Neural cell (in vitro differentiated cells): ENCODE data around the gene GPX6. TPM values are rescaled to one million over a fixed set of nuclear protein-coding genes. Genes with fewer than 3 reads are reported as not detected.

ENCODE experiments used
- H2AFZ ChIP-seq: fragments of 200-600, 300-800 bp; sonication (generic), shearing (Covaris generic); 2 replicates; pipeline ENCODE4 v1.6.0; 2014; ENCODE audit warnings: low read depth, mild to moderate bottlenecking, antibody characterized with exemption, low read length, moderate library complexity
- H3F3A ChIP-seq: fragments of 200-600 bp; shearing (Covaris generic); 2 replicates; pipeline ENCODE4 v1.6.1; 2016; ENCODE audit warnings: mild to moderate bottlenecking, moderate library complexity, mixed read lengths, antibody characterized with exemption, low read length; ENCODE audit not compliant: insufficient read depth, poor library complexity, severe bottlenecking
- H3K27ac ChIP-seq: fragments of 200-600, 300-800 bp; sonication (generic), shearing (Covaris generic); 2 replicates; pipeline ENCODE4 v1.5.1; 2014; ENCODE audit warnings: mild to moderate bottlenecking, low read length, moderate library complexity
- H3K27me3 ChIP-seq: fragments of 300-800, 200-600 bp; sonication (generic), shearing (Covaris generic); 2 replicates; pipeline ENCODE4 v1.6.0; 2014; ENCODE audit warnings: mild to moderate bottlenecking, low read depth, low read length, moderate library complexity; ENCODE audit not compliant: insufficient read depth
- H3K36me3 ChIP-seq: fragments of 300-800, 200-600 bp; sonication (generic), shearing (Covaris generic); 2 replicates; pipeline ENCODE4 v1.5.1; 2014; ENCODE audit warnings: mild to moderate bottlenecking, antibody characterized with exemption, low read length, moderate library complexity; ENCODE audit not compliant: insufficient read depth
- H3K4me2 ChIP-seq: fragments of 300-800, 200-600 bp; sonication (generic), shearing (Covaris generic); 2 replicates; pipeline ENCODE4 v1.6.0; 2014; ENCODE audit warnings: mild to moderate bottlenecking, low read length
- H3K4me3 ChIP-seq: fragments of 300-800, 200-600 bp; sonication (generic), shearing (Covaris generic); 2 replicates; pipeline ENCODE4 v1.5.1; 2014; ENCODE audit warnings: mild to moderate bottlenecking, low read length, moderate library complexity
- H3K79me2 ChIP-seq: fragments of 200-600 bp; shearing (Covaris generic); replicated peaks from 2 replicates; pipeline ENCODE4 v1.6.0; 2014; ENCODE audit warnings: mild to moderate bottlenecking, low read length, moderate library complexity; ENCODE audit not compliant: insufficient read depth
- H3K9ac ChIP-seq: fragments of 300-800, 200-600 bp; sonication (generic), shearing (Covaris generic); 2 replicates; pipeline ENCODE4 v1.6.1; 2016; ENCODE audit warnings: mild to moderate bottlenecking, low read length, mixed read lengths
- H3K9me2 ChIP-seq: fragments of 200-600 bp; shearing (Covaris generic); 2 replicates; pipeline ENCODE4 v1.6.1; 2016; ENCODE audit warnings: mild to moderate bottlenecking, low read length, mixed read lengths; ENCODE audit not compliant: insufficient read depth
- H3K9me3 ChIP-seq: fragments of 200-600, 300-800 bp; sonication (generic), shearing (Covaris generic); 2 replicates; pipeline ENCODE4 v1.6.1; 2016; ENCODE audit warnings: mild to moderate bottlenecking, mixed run types, low read length, moderate library complexity, mixed read lengths
- H4K20me1 ChIP-seq: fragments of 200-600 bp; shearing (Covaris generic); 2 replicates; pipeline ENCODE4 v1.6.1; 2016; ENCODE audit warnings: mild to moderate bottlenecking, mixed run types; ENCODE audit not compliant: insufficient read depth
- EP300 ChIP-seq: fragments of 450-650 bp; conservative IDR thresholded peaks from 2 replicates; pipeline ENCODE4 v1.6.1; 2014; ENCODE audit warnings: antibody characterized with exemption, mild to moderate bottlenecking, moderate library complexity; ENCODE audit not compliant: poor library complexity, severe bottlenecking
- EZH2 ChIP-seq: fragments of 200-600, 300-800 bp; shearing (Covaris generic), sonication (generic); IDR thresholded peaks from 2 replicates; pipeline ENCODE4 v1.6.1; 2014; ENCODE audit warnings: antibody characterized with exemption, low read length, borderline replicate concordance, mild to moderate bottlenecking; ENCODE audit not compliant: insufficient read depth, poor library complexity, severe bottlenecking
- MXI1 ChIP-seq: fragments of 450-650 bp; conservative IDR thresholded peaks from 2 replicates; pipeline ENCODE4 v1.6.1; 2014; ENCODE audit warnings: antibody characterized with exemption, mild to moderate bottlenecking; ENCODE audit not compliant: poor library complexity, severe bottlenecking
- POLR2AphosphoS5 ChIP-seq: IDR thresholded peaks from 2 replicates; pipeline ENCODE4 v1.6.1; 2012
- RAD21 ChIP-seq: fragments of 450-650 bp; conservative IDR thresholded peaks from 2 replicates; pipeline ENCODE4 v1.6.1; 2014; ENCODE audit warnings: antibody characterized with exemption, mild to moderate bottlenecking, moderate library complexity
- REST ChIP-seq: IDR thresholded peaks from 2 replicates; pipeline ENCODE4 v1.6.1; 2012; ENCODE audit warnings: borderline replicate concordance
- SMC3 ChIP-seq: fragments of 450-650 bp; conservative IDR thresholded peaks from 2 replicates; pipeline ENCODE4 v1.6.1; 2014; ENCODE audit warnings: antibody characterized with exemption, mild to moderate bottlenecking, moderate library complexity; ENCODE audit not compliant: poor library complexity
- TAF1 ChIP-seq: IDR thresholded peaks from 2 replicates; pipeline ENCODE4 v1.6.1; 2012; ENCODE audit warnings: low read depth
- polyA plus RNA-seq: library from polyadenylated mRNA; depleted of rRNA; stranded (reverse); fragments of >200 nt; gene quantifications from 2 replicates; pipeline ENCODE4 v1.2.3, GENCODE V29; 2014
- TF ChIP-seq, protein P1 (sequence below): fragments of 450-650 bp; IDR thresholded peaks from 2 replicates; pipeline ENCODE4 v1.5.1; 2014; ENCODE audit warnings: antibody characterized with exemption, mild to moderate bottlenecking, moderate library complexity; ENCODE audit not compliant: poor library complexity, severe bottlenecking

The GPX6 gene
- polyA plus RNA-seq, 1 donor from 2014 or later, result not detected

DNA sequence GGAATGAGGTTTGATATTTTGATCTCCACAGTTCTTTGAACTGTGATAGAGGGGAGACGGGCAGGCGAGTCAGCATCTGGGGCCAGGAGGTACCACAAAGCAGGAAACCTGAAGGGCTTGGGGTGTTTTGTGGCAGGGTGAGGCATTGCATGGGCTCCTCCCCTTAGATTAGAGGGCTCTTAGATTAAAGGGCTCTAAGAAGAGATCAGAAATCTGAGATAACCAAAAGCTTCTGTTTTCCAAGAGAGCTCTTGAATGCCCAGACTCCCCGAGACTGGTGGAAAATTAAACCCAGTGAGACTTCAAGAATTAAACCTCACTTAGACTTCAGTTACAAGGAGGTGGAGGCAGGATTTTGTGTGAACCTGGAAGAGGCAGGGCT, 7.6 kb upstream of the GPX6 start:
- H3K9me2 ChIP-seq, result no peaks in the 10 kb centered on the region
- no peak overlapping the region for H3K9ac ChIP-seq
- H3K9me3 ChIP-seq, result no peaks in the 10 kb centered on the region
- H3K79me2 ChIP-seq, result no peaks in the 10 kb centered on the region
- H3K27me3 ChIP-seq, result no peaks in the 10 kb centered on the region
- no peak overlapping the region for H3K4me3 ChIP-seq
- no peak overlapping the region for H2AFZ ChIP-seq
- H3K27ac ChIP-seq, result no peak overlapping the region
- H3F3A ChIP-seq, result no peaks in the 10 kb centered on the region
- no peaks in the 10 kb centered on the region for H4K20me1 ChIP-seq
- TF ChIP-seq MXI1, result no peak
- no peak for TF ChIP-seq TAF1
- TF ChIP-seq EZH2, result no peak
- TF ChIP-seq POLR2AphosphoS5, result no peak
- no peak for TF ChIP-seq SMC3
- TF ChIP-seq RAD21, result no peak
- TF ChIP-seq, protein P1, sequence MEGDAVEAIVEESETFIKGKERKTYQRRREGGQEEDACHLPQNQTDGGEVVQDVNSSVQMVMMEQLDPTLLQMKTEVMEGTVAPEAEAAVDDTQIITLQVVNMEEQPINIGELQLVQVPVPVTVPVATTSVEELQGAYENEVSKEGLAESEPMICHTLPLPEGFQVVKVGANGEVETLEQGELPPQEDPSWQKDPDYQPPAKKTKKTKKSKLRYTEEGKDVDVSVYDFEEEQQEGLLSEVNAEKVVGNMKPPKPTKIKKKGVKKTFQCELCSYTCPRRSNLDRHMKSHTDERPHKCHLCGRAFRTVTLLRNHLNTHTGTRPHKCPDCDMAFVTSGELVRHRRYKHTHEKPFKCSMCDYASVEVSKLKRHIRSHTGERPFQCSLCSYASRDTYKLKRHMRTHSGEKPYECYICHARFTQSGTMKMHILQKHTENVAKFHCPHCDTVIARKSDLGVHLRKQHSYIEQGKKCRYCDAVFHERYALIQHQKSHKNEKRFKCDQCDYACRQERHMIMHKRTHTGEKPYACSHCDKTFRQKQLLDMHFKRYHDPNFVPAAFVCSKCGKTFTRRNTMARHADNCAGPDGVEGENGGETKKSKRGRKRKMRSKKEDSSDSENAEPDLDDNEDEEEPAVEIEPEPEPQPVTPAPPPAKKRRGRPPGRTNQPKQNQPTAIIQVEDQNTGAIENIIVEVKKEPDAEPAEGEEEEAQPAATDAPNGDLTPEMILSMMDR, result no peak
- no peak for TF ChIP-seq REST
- H3K36me3 ChIP-seq, result no peaks in the 10 kb centered on the region
- no peak overlapping the region for H3K4me2 ChIP-seq

DNA sequence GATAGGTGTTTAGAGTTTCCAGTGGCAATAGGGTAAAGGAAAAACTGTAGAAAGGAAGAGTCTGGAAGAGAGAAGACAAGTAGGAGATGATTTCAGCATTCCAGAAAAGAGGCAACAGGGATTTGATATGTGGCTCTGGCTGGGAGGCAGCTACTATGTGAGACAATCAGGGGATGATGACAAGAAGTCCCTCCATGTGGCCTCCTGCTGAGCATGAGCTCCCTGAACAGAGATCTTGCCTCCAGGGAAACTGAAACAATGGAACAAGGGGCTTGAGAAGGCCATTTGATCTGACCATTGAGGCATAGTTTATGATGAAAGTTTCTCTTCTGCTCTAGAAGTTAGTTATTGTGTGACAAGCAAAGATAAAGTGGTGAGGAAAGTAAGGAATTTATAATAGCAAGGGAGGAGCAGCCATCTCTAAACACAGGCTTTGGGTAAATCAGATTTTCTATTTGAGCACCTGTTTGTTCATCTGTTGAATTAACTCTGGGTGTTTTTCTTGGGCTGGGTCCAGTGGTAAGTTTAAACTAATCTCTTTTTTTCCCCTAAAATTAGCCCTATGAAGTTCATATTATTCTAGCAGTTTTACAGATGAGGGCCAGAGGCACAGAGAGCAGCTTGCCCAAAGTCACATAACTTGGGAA, 7.1 kb upstream of the GPX6 start:
- Histone ChIP-seq H3K79me2 (no peaks in the 10 kb centered on the region), H3K27ac (no peak overlapping the region), H2AFZ (no peak overlapping the region), H3F3A (no peaks in the 10 kb centered on the region), H3K4me3 (no peak overlapping the region), H3K9me2 (no peaks in the 10 kb centered on the region), H3K36me3 (no peaks in the 10 kb centered on the region), H3K27me3 (no peaks in the 10 kb centered on the region), H4K20me1 (no peaks in the 10 kb centered on the region), H3K9ac (no peak overlapping the region), H3K4me2 (no peak overlapping the region), H3K9me3 (no peaks in the 10 kb centered on the region)
- TF ChIP-seq SMC3 (no peak), EP300 (no peak), RAD21 (no peak), POLR2AphosphoS5 (no peak), MXI1 (no peak), EZH2 (no peak), TAF1 (no peak), REST (no peak)
- TF ChIP-seq, protein P1, result no peak
